Measurements from ENCODE around the gene MOGAT2. TPM values are rescaled to one million over a fixed set of nuclear protein-coding genes. Genes with fewer than 3 reads are reported as not detected.

The MOGAT2 gene
- under 0.01 TPM in 1 of 2 replicates, not detected in the other for total RNA-seq

DNA sequence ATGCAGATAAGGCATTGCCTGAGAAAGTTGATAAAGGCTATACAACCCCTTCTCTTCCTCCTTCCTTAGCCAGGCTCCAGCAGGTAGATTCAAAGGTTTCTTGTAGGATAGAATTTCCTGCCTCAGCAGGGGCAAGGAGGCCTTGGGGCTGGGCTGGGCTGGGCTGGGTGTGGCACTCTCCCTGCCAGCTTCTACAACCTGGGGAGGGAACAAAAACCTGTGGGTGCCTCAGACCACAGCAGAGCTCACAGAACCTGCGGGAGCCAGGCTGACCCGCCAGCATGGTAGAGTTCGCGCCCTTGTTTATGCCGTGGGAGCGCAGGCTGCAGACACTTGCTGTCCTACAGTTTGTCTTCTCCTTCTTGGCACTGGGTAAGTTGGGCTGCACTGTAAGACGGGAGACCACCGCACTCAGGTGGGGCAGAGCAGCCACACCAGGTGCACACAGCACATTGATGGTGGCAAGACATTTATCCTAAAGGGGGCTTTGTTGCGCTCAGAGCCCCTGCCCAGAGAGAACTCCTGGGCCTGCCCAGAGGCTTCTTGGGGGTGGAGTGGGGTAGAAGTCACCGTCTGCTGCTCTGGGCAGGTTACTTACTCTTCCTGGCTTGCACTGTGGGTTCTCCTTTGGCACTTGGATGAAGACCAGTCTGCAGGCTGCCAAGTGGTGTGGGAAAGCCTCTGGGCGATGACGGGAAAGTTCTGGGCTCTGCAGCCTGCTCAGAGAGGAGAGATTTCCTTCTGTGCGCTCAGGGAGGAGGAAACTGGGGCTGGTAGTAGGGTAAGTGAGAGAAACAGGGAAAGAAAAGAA lies at the start of gene MOGAT2:
MOGAT2 (plus strand) TSS at position 231 of the 811 bp plus-strand sequence; CDS start at position 282, 51 bp downstream.

DNA sequence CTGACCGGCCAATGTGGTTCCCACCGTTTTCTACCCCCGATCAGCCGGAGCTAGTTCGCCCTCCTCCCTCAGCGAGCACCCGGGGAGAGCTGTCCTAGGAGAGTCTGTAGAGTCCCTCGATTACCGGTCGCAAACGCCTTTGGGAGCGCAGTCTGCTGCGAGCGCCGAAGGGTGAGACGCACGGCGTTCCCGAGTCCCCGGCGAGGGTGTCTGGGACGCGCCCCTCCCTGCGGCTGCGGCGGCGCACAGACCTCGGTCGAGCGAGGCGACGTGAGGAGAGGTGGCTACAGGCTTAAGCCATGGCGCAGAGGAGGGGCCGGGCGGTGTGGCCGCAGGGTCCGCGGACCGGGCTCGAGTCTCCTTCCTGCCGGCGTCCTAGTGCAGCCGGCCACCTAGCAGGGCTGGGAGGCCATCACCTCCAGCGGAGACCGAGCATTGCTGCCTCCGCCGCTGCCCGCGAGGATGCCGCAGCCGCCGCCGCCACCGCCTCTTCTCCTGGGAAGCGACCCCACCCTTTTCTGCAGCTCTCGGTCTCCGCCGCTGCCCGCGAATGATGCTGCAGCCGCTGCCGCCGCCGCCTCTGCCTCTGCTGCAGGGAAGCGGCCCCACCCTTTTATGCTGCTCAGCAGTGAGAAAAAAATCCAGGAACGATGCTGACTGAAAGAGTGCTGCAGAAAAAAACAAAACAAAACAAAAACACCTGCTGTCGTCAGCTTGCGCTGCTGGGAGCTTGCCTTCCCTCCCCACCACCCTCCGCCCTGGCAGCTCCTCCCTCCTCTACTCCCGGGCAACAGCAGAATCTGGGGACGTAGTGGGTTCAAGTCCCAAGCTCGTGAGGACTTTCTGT lies 49.0 kb upstream of the MOGAT2 start, which contains the start of gene MAP6:
MAP6 (minus strand) TSS at position 588 of the 847 bp plus-strand sequence. CDS start 669 bp downstream, outside the sequence.

DNA sequence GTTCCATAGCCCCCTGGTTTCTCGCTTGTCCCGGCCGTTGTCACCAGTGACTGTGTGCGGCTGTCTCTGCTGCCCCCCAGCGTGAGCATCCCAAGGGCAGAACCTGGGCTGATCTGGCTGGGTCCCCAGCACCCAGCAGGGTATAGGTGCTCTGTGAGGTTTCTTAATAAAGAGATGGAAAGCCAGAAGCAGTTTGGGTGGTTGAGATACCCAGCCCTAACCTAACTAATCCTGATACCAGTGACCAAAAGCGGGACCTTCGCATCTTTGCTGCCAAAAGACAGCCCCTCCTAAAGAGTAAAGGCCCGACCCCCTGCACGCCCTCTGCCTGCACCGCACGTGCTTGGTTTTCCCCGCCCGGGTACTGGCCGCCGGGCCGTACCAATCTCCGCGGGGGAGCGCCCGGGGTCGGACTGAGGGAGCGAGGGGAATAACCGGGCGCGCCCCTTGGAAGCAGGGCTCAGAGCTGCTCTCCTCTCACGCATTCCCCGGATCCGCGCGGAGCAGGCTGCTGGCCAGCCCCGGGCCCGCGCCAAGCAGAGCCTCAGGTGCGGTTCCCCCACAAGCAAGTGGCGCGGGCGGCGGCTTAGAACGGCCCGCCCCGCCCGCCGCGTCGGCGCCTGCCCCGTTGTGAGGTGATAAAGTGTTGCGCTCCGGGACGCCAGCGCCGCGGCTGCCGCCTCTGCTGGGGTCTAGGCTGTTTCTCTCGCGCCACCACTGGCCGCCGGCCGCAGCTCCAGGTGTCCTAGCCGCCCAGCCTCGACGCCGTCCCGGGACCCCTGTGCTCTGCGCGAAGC lies 50.7 kb downstream of the MOGAT2 start, which contains the start of gene DGAT2:
DGAT2 (plus strand) TSS at position 667 of the 797 bp plus-strand sequence. CDS start 214 bp downstream, outside the sequence.

Other genes starting within 250 kb of the MOGAT2 start
- 0.79 and 1.4 TPM in 2 replicates for gene GDPD5, start 191.9 kb upstream of the MOGAT2 start, total RNA-seq
- 484 and 891 TPM in 2 replicates for gene SERPINH1, start 155.6 kb upstream of the MOGAT2 start, total RNA-seq
- gene MAP6, start 48.8 kb upstream of the MOGAT2 start, total RNA-seq: 0.86 and 1.3 TPM in 2 replicates
- gene DGAT2, start 50.9 kb downstream of the MOGAT2 start, total RNA-seq: 6.9 and 13.4 TPM in 2 replicates
- 12.9 and 19.5 TPM in 2 replicates for gene UVRAG, start 97.4 kb downstream of the MOGAT2 start, total RNA-seq

Data from bronchial smooth muscle cell (primary cell).